ENCODE data around the gene RBAK.
"Not testable (repeated sequence)": the region's sequence is repeated elsewhere in the genome, so short reads cannot be mapped to it uniquely, and the experiment has no call there.

The RBAK gene

DNA sequence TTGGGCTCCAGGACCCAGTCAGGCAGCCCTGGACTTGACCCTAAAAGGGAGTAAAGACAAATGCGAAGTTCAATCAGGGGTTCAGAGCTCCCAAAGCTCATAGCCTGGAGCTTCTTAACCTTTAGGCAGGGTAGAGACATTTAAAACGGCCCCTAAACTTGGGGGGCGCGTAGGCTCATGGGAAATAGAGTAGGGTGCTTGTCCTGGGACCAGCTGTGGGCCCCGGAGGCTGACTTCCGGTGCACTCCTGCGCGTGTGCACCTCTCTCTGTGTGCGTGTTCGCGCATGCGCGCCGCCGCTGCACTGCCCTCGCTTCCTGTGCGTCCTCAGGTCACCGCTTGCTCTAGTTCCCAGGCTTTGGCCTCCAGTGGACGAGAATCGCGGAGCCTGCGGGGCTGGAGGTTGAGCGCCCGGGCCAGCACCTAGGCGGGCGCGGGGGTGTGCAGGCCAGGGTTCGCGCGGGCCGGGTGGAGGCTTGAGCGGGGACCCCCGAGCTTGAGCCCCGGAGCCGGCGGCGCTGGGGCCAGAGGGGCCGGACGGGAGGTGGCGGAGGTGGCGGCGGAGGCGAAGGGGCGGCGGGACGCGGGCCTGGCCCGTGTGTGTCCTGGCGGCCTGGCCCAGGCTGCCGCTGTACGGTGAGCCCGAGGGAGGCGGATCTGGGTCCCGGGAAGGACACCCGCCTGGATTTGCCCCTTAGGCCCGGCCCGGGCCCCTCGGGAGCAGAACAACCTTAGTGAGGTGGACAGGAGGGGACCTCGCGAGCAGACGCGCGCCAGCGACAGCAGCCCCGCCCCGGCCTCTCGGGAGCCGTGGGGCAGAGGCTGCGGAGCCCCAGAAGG is at the start of gene RBAK:
TSS of gene RBAK (plus strand) at position 303 of the 839 bp plus-strand sequence. CDS start 2,217 bp downstream, outside the sequence.
- peak; percentile 87 for DNase-seq (ENCODE audit: low spot score)

DNA sequence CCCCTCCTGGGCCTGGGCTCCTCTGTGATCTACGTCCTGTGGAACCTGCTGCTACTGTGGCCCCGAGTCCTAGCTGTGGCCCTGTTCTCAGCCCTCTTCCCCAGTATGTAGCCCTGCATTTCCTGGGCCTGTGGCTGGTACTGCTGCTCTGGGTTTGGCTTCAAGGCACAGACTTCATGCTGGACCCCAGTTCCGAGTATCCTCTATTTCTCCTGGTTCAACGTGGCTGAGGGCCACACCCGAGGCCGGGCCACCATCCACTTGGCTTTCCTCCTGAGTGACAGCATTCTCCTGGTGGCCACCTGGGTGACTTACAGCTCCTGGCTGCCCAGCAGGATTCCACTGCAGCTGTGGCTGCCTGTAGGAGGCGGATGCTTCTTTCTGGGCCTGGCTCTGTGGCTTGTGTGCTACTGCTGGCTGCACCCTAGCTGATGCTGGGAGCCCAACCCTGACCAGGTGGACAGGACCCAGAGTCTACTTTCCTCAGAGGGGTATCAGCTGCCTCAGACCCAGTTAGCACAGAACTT is 48.9 kb upstream of the RBAK start:
- no peak for DNase-seq (ENCODE audit: low spot score)

DNA sequence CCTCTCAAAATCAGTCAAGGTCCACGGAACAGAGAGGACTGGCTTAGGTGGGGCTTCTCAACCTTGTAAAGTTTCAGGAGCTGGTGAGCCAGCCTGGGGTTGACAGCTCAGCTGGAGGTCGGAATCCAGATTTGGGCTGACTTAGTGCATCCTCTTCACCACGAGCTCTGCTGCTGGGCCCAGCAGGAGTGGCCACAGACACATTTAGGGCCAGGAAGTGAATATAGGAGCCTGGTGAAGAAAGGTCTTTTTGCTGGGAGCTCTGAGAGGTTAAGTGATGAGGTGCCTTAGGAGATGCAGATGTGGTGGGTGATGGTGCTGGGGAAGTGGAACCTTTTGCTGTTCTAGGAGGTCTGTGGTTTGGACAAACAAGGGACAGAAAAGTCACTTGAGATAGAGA is 47.4 kb upstream of the RBAK start:
- no peak for DNase-seq (ENCODE audit: low spot score)

DNA sequence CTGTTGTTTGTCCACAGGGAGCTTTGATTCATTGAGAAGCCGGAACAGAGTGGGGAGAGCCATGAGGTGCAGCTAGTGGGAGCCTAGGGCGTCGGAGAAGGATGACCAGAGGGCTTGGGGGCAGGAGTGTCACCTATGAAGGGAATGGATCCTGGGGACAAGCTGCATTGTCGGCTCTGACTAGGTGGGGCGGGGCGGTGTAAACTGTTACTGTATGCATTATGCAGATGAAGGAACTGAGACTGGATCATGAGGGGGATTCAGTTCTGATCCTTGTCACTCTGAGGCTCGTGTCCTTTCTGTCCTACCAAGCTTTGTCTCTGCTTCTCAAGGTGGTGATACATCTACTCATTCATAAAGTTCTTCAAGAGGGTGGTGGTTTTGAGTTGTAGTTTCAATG is 46.8 kb upstream of the RBAK start:
- DNase-seq (ENCODE audit: low spot score): no peak

- DNase-seq (ENCODE audit: low spot score): no peak
Observed at GRCh38 chr7:4999369-4999950, 46.2 kb upstream of the RBAK start.

- DNase-seq (ENCODE audit: low spot score): no peak
Observed at GRCh38 chr7:5001003-5001402, 44.7 kb upstream of the RBAK start.

- DNase-seq (ENCODE audit: low spot score): no peak
Observed at GRCh38 chr7:5001911-5002310, 43.7 kb upstream of the RBAK start.

- no peak for DNase-seq (ENCODE audit: low spot score)
Observed at GRCh38 chr7:5005066-5005465, 40.6 kb upstream of the RBAK start.

DNA sequence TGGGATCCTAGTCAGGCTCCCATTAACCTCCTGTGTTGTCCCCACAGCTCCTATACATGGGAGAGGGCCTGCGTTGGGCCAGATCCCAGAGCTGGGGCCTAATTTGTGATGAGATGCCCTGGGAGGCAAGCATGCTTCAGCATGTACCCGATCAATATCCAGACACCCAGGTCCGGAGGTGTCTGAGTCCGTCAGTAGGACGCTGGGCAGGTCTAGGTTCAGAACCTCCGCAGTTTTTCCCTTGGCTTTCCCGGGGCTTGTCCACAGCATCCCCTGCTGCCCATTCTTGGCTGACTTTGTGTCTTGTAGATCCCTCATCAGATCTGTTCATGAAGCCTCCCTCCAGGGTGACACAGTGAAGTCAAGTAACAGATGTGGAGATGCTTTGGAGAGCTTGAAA is 32.7 kb upstream of the RBAK start:
- DNase-seq (ENCODE audit: low spot score): no peak

- peak; percentile 10 for DNase-seq (ENCODE audit: low spot score)
Observed at GRCh38 chr7:5015936-5016335, 29.7 kb upstream of the RBAK start.

- DNase-seq (ENCODE audit: low spot score): not testable (repeated sequence)
Observed at GRCh38 chr7:5017626-5018025, 28.0 kb upstream of the RBAK start.

DNA sequence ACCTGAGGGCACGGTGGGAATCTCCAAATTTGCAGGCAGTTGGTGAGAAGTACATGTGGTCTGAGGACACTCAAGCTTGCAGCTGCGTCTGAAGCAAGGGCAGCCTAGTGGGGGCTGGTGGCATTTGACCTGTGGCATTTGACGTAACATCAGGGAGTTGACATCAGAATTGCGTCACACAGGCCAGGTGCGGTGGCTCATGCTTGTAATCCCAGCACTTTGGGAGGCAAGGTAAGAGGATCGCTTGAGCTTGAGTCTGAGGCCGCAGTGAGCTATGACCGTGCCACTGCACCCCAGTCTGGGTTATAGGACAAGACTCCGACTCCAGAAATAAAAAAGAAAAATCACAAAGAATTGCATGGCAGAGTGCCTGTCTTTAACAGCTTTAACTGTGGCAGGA is 25.6 kb upstream of the RBAK start:
- DNase-seq (ENCODE audit: low spot score): no peak

- DNase-seq (ENCODE audit: low spot score): not testable (repeated sequence)
Observed at GRCh38 chr7:5020976-5021550, 24.6 kb upstream of the RBAK start.

- not testable (repeated sequence) for DNase-seq (ENCODE audit: low spot score)
Observed at GRCh38 chr7:5023626-5024025, 22.0 kb upstream of the RBAK start.

DNA sequence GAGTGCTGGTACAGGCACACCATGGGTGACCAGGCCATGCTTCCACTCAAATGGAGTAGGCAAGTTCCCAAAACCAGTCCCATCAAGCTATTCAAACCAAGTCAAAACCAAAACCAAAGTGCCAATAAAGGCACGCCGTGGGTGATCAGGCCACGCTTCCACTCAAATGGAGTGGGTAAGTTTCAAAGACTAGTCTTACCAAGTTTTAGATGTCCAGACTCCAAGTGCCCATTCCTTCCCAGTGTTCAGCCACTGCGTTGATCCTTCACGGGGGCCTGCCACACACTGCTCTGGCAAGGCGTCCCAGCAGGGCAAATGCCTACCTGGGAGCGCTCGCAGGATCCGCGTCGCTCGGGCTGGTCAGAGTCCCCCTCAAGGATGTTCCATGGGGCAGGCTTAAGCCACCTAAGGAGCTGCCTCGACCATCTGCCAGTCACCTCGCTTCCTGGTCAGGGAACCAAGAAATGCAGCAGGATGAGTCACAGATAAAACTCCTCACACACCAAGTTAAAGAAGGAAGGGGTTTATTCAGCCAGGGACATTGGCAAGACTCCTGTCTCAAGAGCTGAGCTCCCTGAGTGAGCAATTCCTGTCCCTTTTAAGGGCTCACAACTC is 17.8 kb upstream of the RBAK start:
- DNase-seq (ENCODE audit: low spot score): not testable (repeated sequence)

- not testable (repeated sequence) for DNase-seq (ENCODE audit: low spot score)
Observed at GRCh38 chr7:5033186-5033585, 12.5 kb upstream of the RBAK start.

- DNase-seq (ENCODE audit: low spot score): no peak
Observed at GRCh38 chr7:5035276-5035675, 10.4 kb upstream of the RBAK start.

GRCh38 chr7:5036446-5036845 is 9.2 kb upstream of the RBAK start:
- DNase-seq (ENCODE audit: low spot score): no peak

GRCh38 chr7:5041047-5041446 is 4.6 kb upstream of the RBAK start:
- DNase-seq (ENCODE audit: low spot score): no peak

GRCh38 chr7:5043661-5044060 is 2.0 kb upstream of the RBAK start:
- no peak for DNase-seq (ENCODE audit: low spot score)

- DNase-seq (ENCODE audit: low spot score): not testable (repeated sequence)
Observed at GRCh38 chr7:5046397-5046732, 705 bp downstream of the RBAK start.

GRCh38 chr7:5047127-5047526 is 1.5 kb downstream of the RBAK start:
- not testable (repeated sequence) for DNase-seq (ENCODE audit: low spot score)

- DNase-seq (ENCODE audit: low spot score): no peak
Observed at GRCh38 chr7:5050676-5051075, 5.0 kb downstream of the RBAK start.

Data from kidney capillary endothelial cell (primary cell).